AG09319 (cell line): ENCODE results near the gene NPHP4.
"Not testable (repeated sequence)": the region's sequence is repeated elsewhere in the genome, so short reads cannot be mapped to it uniquely, and the experiment has no call there.

Experiments
- DNase-seq: peaks from one replicate; pipeline ENCODE4 v3.0.0-alpha.2; 2010; ENCODE audit warnings: low read depth; ENCODE audit errors: extremely low read depth
- CTCF ChIP-seq: IDR thresholded peaks from 2 replicates; pipeline ENCODE4 v1.5.1; 2011; ENCODE audit warnings: low read depth, mild to moderate bottlenecking, inconsistent platforms, low read length, moderate library complexity

The NPHP4 gene

GRCh38 chr1:6023346-6023745 lies 31.1 kb upstream of the NPHP4 start:
- no peak for DNase-seq
- TF ChIP-seq CTCF, result no peak

- DNase-seq, result no peak
- no peak for TF ChIP-seq CTCF
Observed at GRCh38 chr1:6022193-6022592, 30.0 kb upstream of the NPHP4 start.

- DNase-seq, result no peak
- no peak for TF ChIP-seq CTCF
Observed at GRCh38 chr1:6019166-6019845, 27.1 kb upstream of the NPHP4 start.

GRCh38 chr1:6017654-6018053 lies 25.4 kb upstream of the NPHP4 start:
- not testable (repeated sequence) for DNase-seq

- DNase-seq, result no peak
- no peak for TF ChIP-seq CTCF
Observed at GRCh38 chr1:6016191-6016865, 24.1 kb upstream of the NPHP4 start.

GRCh38 chr1:6014130-6014999 lies 22.1 kb upstream of the NPHP4 start:
- no peak for DNase-seq
- no peak for TF ChIP-seq CTCF

- DNase-seq, result no peak
- no peak for TF ChIP-seq CTCF
Observed at GRCh38 chr1:6013491-6013890, 21.3 kb upstream of the NPHP4 start.
